ENCODE data around the gene ZNF213.
"Not testable (repeated sequence)": the region's sequence is repeated elsewhere in the genome, so short reads cannot be mapped to it uniquely, and the experiment has no call there.

The ZNF213 gene

DNA sequence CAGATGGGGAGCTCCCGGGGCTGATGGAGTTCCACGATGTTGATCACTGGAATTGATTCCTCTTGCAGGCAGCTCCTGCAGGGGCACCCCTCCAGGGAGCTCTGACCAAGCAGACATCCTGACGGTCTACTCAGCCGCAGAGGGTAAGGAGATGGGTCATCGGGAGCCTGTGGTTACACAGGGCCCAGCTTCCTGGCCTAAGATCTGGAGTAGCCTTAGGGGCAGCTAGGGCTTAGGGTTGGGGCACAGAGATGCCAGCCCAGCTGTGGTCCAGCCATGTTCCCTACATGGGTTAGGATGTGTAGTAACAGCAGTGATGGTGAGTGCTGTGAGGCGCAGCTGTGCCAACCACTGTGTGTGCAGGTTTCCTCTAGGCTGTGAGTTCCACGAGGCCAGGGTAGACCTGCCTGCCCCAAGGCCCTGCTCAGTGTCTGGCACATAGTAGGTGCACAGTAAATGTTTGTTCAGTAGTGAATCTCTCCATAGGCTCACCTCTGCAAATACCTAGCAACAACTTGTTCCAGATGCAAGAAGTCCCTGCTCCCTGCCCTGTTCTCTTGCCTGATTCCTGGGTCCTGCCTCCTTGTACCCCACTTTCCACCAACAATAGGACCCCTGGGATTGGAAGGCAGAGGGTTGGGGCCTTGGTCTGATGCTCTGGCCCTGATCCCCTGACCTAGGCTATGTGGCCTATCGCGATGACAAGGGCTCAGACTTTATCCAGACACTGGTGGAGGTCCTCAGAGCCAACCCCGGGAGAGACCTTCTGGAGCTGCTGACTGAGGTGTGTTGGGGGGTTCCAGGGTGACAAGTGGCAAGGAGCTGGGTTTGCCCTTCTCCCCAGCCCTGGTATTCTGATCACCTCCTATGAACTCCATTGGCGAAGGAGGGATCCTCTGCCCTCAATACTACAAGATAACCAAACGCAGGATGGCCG, 13.7 kb downstream of the ZNF213 start:
- DNase-seq = no peak

DNA sequence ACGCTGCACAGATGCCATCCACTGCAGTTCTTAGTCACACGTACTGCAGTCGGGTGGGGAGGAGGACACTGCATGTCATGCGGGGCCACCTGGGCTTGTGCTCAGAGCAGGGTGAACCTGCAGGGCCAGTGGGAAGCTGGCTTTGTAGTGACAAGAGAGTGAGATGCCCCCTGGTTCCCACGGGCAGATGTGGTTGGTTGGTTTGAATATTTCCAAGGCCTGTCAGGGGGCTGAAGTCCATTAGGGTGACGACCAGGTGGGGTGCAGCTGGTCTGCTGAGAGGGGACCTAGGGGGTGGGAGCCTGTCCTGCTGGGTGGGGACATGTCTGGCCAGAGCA, 14.3 kb downstream of the ZNF213 start:
- no peak for DNase-seq

DNA sequence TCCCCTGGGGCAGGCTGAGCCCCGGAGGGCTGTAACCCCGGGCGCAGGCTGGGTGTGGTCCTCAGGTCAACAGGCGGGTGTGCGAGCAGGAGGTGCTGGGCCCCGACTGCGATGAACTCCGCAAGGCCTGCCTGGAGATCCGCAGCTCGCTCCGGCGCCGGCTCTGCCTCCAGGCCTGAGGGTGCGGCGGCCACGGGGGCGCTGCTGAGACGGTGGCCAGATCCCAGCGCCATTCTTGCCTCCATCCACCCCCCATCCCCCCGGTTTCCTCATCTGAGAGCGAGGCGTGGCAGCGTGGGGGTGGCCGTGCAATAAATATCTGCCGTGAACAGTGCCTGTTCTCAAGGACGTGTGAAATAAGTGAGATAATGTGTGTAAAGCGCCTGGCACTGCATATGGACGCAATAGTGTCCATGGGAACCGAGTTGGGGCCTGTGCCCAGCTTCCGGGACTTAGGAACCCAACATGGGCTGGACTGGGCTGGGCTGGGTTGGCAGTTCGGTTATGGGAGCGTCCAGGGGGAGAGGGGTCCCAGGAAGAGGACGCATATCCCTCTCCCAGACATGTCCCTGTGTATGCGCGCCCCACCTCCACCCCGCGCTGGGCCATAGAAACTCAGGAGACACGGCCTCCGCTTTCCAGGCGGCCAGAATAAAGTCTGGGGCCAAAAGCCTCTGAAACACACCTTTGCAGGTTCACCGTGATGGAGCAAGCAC, 15.0 kb downstream of the ZNF213 start:
- no peak for DNase-seq

DNA sequence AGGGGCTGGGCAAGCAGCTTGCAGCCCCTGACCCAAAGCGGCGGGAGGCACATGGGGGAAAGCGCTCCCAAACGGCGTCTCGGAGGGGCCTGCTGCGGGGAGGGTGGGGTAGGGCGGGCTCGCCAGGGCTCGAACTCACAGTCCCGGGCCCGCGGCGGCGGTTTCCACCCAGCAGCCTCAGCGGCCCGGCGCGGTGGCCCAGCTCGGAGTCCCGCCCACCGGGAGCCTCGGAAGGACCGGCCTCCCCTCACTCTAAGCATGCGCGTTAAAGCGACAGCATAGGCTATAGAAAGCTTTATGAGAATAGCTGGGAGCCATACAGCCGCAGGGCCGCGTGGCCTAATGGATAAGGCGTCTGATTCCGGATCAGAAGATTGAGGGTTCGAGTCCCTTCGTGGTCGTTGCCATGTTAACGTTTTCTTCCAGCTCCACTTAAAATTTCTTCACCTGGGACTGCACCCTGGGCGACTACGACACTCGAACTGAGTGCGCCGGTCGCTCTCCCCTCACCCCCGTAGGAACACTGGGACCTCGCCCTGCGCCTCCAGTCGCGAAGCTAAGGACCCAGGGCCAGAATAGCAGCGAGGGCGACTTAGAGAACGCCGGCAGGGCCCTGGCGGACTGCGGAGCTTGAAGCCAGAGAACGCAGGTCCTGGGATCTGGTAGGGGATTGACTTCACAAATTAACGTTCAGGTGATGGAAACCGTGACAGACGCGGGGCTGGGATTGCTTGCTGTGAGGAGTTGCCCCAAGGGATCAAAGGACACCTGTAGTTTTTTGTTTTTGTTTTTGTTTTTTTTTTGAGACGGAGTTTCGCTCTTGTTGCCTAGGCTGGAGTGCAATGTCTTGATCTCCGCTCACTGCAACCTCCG, 15.8 kb downstream of the ZNF213 start:
- DNase-seq = peak; percentile 91

DNA sequence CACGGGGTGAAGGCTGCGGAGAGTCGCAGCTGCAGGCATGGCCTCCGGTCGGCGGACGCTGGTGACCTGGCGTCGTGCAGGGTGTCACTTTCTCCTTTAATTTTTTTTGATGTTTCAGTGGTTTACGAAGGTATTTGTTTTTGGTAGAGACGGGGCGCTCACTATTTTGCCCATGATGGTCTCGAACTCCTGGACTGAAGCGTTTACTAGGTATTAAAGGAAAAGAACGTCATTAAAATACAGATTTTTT, 17.1 kb downstream of the ZNF213 start:
- DNase-seq = no peak

DNA sequence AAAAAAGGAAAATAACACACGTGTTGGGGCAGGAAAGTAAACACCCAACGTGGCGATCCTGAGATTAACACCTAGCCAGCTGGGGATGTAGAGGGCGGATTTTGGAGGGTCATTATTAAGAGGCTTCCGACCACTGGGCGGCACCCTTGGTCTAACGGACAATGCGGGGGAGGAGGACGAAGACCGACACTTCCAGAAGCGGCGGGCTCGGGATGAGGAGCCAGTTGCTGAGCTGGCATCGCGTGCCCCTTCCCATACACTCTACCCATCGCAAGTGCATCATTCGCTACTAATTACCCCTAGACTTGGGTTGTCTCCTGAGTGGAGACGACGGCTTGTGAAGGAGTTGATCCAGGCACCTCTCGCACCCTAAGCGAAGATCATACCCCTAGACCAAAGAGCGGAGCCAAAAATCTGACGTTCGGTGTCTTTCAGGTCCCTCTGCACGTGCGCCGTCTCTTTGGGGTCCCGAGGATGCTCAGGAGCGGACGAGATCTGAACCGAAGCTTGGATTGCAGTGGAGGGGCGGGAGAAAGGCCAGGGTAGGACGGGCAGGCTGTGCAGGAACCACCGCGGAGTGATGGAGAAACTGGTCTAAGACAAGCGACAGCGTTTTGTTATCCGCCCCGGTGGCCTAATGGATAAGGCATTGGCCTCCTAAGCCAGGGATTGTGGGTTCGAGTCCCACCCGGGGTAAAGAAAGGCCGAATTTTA, 17.6 kb downstream of the ZNF213 start:
- DNase-seq = peak; percentile 74

DNA sequence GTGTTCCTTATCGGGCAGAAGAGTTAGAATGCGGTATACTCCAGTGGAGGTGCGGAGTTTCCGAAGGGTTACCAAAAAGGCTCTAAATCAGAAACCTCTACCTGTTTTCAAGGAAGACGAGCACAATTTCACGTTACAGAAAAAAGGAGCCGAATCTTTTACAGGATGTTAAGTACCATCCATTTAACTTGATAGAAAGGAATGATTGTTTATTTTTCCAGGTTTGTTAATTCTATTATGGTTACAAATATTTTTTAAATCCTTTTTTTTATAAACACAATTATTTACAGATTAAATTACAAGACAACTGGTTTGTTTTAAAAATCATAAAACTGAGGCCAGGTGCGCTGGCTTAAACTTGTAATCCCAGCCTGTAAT, 18.2 kb downstream of the ZNF213 start:
- DNase-seq = no peak

DNA sequence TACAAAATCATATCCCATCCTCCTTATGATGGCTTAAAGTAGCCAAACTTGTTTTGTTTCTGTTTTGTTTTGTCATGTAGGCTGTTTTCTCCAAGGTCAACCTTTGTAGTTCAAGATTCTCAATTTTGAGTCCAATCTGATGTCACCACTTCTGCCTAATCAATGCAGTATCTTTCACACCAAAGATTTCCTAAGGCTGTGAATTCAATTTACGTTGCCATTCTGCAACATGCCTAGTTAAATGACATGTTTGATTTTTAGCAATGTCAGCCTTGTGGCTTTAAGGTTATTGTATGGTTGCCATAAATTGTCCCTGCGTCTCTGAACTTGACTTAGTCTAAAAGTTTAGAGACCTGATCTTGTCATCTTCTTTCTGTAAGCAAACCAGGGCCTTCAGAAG, 20.4 kb downstream of the ZNF213 start:
- DNase-seq = no peak

DNA sequence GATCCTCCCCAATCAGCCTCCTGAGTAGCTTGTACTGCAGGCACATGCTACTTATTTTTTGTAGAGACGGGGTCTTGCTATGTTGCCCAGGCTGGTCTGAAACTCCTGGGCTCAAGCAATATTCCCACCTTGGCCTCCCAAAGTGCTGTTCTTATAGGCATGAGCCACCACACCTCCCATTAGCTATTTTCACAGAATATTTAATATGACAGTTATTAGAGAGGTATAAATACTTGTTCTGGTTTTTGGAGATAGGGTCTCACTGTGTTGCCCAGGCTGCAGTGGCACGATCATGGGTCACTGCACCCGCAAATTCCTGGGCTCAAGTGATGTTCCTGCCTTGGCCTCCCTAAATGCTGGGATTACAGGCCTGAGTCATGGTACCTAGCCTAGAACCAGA, 21.1 kb downstream of the ZNF213 start:
- no peak for DNase-seq

DNA sequence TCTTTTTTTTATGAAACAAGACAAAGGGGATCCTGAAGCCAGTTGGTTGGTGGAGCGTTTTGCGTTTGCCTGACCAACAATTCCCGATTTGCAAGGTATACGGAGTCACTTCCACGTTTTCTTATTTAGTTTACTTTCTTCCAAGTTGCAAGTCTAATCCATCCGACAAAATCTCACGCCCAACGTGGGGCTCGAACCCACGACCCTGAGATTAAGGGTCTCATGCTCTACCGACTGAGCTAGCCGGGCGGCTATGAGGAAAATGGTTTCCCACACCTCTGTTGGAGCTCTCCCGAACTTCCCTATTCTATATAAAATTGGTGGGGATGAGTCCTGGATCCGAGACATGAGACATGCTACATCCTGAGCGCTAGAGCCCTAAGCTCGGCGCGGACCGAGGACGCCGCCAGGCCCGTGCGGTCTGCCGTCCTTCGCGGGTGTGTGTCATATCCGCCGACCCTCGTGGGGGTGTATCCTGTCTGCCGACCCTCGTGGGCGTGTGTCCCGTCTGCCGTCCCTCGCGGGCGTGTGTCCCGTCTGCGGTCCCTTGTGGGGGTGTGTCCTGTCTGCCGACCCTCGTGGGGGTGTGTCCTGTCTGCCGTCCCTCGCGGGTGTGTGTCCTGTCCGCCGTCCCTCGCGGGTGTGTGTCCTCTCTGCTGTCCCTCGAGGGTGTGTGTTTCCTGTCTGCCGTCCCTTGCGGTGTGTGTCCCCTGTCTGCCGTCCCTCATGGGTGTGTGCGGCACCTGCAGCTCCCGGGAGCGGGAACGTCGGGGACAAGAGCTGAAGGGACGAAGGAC, 22.6 kb downstream of the ZNF213 start:
- DNase-seq = peak; percentile 44

DNA sequence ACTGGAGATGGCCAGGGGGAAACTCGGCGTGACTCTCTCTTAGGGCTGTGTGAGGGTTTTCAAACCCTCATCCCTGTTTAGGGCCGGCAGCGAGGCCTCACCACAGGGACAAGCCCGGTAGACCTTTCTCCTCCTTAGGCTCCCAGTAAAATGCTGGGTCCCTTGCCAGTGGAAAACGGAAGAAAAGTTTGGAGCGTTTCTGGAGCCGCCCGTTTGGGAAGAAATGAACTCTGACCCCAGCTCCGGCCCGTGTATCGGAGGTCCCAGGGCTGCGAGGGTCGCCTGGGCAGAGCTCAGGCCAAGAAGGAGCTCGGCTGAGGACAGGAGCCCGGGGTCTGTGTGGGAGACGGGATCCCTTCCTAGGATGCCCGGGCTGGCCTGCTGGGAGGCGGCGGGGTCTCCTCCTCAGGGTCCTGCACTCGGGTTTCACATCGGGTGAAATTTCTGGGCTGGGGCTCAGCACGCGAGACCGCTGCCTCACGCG, 23.2 kb downstream of the ZNF213 start:
- no peak for DNase-seq

DNA sequence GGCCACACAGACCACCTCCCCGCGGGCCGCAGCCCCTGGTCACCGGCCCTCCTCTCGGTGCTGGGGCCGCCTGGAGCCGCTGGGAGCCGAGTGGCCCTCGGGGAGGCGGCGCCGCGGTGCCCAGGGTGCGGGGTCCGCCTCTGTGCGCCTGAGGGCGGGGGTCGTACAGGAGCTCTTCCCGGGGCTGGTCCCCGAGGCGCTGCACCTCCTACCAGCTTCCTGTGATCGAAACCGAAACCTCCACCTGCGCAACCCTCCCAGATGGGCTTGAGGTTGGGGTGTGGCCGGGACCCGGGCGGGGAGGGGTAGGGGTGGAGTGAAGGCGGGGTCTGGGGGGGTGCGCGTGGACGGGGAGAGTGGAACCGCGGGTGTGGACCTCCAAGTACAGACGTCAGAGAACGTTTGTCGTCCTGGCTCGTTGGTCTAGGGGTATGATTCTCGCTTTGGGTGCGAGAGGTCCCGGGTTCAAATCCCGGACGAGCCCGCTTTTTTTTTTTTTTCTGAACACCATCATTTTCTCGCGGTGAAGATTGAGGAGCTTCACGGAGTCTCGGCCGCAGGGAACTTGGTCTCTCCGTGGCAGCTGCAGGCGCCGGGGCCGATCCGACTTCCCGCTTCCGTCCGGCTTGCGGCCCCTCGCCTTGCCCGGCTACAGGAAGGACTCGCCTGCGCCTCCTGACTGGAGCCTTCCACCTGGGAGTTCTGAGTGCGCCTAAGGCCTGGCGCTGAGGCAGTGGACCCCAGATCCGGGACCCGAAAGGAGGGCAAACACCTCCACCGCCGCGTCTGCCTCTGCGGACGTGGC, 23.9 kb downstream of the ZNF213 start:
- DNase-seq = peak; percentile 79

DNA sequence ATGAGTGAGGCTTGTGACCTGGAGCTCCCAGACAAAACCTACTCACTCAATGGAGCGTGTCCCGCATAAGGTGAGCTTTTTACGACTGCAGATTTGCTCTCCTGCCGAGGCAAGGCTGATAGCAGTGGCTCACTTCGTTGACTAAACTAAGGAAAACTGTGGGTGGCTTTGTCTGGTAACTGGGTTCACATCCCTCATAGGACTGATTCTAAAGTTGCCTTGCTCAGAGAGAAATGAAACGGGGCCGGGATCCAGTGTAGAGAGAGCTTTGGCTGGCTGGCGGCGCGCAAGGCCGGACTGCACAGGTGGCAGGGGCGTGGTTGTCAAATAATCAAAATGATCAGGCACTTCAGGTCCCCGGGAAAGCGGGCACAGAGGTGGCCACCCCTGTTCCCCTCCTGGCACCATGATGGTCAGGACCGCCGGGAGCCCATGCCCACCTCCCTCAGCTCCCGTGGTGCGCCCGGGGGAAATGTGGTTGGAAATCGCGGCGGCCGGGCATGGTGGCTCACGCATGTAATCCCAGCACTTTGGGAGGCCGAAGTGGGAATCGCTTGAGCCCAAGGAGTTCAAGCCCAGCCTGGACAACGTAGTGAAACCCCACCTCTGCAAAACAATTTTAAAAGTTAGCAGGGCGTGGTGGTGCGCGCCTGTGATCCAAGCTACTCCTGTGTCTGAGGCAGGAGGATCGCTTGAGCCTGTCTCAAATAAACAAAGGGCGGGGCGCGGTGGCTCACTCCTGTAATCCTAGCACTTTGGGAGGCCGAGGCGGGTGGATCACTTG, 26.6 kb downstream of the ZNF213 start:
- DNase-seq = no peak

DNA sequence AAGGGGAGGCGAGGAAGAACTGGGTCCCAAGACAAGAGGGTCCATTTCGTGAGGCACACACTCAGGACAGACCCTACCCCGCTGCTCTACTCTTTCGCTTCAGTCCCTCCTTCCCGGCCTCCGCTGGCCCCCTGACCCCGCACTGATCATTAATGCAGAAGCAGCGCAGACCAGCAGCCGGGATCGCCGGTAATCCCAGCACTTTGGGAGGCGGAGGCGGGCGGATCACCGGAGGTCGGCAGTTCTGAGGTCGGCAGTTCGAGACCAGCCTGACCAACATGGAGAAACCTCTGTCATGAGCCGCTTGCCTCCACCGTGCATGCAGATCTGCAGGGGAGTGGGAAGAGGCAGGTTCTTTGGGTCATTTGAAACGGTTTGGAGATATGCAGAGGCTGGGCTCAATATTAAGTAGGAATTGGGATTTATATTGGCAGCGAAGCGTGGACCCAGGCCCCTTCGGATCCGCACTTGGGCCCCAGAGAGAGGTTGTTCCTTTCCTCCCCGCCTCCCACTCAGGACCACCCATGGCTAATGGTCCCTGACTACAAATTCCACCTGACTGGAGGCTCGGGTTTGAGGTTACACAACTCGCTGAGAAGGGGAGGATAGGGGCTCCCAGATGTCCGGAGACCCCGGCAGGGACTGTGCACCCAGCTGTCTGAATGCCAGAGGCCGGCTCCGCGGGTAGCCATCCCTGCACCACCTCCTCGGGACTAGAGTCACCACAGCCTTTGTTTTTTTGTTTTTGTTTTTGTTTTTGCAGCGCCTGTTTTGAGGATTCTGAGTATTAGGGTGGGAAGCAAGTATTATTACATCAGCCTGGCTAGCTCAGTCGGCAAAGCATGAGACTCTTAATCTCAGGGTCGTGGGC, 29.5 kb downstream of the ZNF213 start:
- no peak for DNase-seq

DNA sequence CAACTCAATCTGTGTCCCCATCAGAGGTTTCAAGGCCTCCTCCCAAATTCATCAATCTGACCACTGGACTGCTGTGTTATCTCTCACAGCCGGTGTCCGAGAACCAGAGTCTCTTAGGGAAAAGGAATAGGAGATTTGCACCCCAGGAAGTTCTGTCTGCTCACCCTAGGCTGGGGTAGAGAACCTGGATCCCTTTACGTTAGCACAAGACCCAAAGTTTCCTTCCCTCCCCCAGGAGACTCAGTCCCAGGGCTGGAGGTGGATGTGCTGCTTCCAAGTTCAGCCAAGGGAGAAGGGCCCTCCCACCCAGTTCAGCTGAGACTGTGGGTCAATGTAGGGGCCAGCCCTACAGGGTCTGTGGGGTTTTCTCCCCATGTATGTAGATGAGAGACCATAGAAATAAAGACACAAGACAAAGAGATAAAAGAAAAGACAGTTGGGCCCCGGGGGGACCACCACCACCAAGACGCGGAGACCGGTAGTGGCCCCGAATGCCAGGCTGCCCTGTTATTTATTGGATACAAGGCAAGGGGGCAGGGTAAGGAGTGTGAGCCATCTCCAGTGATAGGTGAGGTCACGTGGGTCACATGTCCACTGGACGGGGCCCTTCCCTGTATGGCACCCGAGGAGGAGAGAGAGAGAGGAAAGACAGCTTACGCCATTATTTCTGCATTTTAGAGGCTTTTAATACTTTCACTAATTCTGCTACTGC, 30.4 kb downstream of the ZNF213 start:
- DNase-seq = no peak

DNA sequence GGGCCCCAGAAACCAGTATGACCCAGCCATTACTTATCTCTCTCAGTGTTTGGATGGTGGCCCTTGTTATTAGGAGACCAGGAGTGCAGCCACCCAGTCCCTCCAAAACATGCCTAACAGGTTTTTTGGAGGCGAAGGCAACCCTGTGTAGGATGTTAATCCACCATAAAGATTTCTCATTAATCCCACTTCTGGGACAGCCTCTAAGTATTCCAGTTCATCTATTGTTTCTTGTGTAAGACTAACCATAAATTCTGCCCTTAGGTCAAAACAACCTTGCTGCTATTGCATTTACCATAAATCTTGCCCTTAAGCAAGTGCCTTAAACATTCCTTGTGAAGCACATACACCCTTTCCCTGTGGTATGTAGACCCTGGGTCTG, 31.7 kb downstream of the ZNF213 start:
- no peak for DNase-seq

DNA sequence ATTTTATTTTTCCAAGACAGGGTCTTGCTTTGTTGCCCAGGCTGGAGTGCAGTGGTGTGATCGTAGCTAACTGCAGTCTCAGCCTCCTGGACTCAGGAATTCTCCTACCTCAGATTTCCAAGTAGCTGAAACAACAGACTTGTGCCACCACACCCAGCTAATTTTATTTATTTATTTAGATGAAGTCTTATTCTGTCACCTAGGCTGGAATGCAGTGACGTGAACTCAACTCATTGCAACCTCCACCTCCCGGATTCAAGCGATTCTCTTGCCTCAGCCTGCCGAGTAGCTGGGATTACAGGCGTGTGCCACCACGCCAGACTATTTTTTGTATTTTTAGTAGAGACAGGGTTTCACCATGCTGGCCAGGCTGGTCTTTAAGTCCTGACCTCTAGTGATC, 33.9 kb downstream of the ZNF213 start:
- DNase-seq = not testable (repeated sequence)

DNA sequence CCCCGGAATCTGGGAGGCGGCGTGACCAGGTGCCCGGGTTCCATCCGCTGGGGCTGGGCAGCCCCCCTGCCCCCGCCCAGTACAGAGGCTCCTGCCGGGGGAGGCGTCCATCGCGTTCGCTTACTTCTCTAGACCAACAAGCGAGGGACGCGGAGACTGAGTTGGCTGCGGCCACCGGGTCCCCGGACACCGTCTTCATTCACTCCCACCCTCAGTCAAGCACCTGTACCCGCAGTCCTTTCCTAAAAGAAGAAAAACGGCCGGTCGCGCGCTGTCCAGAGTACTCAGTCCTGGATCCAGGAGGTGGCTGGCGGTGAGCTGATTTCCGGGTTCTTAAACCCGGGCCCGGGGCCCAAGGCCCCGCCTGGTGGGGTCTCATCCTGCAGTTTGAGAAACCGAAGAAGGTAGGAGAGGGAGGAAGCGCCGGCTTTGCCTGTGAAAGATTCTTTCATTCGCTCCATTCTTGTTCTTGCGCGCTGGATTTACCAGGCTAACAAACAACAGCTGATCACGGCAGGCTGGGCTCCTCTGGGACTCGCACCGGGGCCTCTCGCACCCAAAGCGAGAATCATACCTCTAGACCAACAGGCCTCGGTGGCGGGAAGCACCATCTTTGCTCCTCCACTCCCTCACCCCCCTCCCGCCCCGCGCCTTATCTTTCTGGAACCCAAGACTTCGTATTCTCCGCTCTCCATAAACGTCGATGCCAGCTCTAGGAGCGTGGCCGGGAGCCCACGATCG, 35.8 kb downstream of the ZNF213 start:
- no peak for DNase-seq
